ENCODE measurements around the gene PREX1.
"Not testable (repeated sequence)": the region's sequence is repeated elsewhere in the genome, so short reads cannot be mapped to it uniquely, and the experiment has no call there.

PREX1 gene

DNA sequence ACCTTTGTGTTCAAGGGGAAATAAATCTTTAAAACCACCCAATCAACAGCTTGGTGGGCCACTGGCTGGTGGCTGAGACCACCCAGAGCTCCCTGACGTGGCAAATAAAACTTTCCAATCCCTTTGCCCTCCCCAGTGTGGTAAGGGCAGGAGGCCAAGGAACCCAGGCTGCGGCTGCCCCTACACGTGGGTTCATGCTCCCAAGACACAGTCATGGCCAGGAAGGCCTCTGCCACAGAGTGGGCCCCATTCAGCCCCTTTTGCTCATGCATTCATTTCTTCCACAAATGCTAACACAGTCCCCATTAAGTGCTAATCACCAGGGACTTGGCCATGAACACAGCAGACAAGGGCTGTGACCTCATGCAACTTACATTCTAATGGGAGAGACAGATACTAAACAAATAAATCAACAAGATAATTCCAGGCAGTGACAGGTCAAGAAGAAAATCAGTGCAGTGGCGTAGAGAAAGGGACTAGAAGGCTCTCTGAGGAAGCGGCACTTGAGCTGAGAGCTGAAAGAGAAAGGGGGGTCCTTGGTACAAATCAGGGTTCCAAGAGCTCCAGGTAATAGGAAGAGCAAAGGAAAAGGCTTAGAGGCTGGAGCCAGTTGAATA, 13.8 kb downstream of the PREX1 start:
- DNase-seq (ENCODE audit: low read depth in 1 of 2, low spot score in 1 of 2) = no peak

DNA sequence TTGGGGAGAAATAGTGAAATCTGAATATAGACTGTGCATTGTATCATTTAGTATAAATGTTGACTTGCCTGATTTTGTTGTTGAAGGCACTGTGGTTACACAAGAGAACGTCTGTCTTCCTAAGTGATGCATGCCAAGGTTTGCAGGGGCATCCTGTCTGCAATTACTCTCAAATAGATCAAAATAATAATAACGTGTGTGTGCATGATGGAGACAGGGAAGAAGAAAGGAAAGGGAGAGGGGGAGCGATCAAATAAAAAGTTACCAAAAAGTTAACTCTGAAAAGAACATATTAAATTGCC, 14.4 kb downstream of the PREX1 start:
- no peak for DNase-seq (ENCODE audit: low read depth in 1 of 2, low spot score in 1 of 2)

DNA sequence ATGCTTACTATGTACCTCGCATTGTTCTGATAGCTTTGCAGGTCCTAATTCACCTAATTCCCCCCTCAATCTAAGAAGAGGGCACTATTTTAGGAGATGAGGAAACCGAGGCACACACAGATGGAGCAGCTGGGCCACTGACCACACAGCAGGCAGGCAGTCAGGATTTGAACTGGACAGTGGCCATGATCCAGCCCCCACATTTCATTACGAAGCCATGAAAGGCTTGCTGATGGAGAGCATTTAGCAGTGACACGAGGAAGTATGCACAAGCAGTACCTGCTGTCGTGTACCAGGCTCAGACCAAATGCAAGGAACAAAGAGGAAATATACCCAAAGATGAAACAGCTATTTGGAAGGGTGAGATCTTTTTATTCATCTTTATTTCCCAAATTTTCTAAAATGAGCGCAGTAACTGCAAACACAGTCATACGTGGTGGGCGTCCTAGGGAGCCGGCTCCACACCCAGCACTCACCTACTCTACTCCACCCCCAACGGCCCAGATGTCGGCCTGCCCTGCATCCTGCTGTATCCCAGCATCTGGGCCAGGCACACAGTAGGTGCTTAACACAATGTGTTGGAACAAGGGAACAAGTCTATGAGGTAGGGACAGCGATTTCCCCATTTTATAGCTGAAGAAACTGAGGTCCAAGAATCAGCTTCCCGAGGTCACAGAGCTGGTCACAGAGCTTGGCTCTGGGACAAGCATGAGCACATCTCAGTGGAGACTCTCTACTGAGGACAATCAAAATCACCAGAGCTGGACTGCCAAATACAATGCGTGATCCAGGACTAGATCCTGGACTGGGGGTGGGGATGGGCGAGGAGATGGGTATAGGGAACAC, 15.0 kb downstream of the PREX1 start:
- DNase-seq (ENCODE audit: low read depth in 1 of 2, low spot score in 1 of 2) = no peak

DNA sequence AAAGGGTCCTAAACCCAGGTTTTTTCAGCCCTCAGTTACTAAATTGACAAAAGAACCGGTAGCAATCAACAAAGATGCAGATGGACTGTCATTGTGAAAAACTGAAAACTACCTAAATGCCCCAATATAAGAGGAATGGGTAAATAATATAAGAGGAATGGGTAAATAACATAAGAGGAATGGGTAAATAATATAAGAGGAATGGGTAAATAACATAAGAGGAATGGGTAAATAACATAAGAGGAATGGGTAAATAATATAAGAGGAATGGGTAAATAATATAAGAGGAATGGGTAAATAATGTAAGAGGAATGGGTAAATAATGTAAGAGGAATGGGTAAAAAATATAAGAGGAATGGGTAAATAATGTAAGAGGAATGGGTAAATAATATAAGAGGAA, 15.7 kb downstream of the PREX1 start:
- not testable (repeated sequence) for DNase-seq (ENCODE audit: low read depth in 1 of 2, low spot score in 1 of 2)

DNA sequence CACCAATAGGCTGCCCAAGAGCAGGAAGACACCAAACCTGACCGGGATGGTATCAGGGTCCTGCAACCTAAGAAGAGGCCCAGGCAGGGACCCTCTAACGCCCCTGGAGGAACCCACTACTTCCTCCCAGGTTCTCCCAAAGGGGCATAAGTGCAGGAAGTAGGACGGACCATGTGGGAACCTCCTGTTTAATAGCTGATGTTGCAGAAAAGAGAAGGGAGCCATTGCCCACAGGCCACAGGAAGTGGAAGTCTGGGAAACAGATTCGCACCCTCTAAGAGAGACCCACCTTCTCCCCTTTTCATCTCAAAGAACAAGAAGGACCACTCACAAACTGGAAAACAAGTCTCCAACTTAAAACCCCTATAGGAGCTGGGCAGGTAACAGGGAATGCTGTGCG, 18.1 kb downstream of the PREX1 start:
- DNase-seq (ENCODE audit: low read depth in 1 of 2, low spot score in 1 of 2) = no peak

DNA sequence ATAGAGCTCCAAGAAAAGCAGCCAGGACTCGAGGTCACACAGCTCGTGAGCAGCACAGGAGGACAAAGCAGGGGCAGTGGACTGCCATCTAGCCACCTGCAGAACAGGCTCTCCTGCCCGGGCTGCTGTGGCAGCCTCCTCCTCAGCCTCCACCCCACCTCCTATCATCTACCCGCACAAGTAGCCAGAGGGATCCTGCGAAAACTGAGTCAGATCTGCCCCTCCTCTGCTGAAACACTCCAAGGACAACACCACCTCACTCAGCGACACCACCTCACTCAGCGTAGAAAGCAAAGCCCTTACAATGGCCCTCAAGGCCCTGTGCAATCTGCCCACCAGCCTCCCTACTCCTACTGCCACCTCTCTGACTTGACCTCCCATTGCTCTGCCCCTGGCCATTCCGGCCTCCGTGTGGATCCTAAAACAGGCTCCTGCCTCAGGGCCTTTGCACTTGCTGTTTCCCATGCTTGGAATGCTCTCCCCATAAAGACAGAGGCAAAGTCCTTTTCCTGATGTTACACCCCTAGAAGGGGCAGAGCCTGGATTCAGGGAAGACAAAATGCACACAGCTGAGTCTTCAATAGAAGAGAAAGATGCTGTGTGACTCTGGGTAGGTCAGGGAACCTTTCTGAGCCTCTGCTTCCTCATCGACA, 19.3 kb downstream of the PREX1 start:
- DNase-seq (ENCODE audit: low read depth in 1 of 2, low spot score in 1 of 2) = no peak

DNA sequence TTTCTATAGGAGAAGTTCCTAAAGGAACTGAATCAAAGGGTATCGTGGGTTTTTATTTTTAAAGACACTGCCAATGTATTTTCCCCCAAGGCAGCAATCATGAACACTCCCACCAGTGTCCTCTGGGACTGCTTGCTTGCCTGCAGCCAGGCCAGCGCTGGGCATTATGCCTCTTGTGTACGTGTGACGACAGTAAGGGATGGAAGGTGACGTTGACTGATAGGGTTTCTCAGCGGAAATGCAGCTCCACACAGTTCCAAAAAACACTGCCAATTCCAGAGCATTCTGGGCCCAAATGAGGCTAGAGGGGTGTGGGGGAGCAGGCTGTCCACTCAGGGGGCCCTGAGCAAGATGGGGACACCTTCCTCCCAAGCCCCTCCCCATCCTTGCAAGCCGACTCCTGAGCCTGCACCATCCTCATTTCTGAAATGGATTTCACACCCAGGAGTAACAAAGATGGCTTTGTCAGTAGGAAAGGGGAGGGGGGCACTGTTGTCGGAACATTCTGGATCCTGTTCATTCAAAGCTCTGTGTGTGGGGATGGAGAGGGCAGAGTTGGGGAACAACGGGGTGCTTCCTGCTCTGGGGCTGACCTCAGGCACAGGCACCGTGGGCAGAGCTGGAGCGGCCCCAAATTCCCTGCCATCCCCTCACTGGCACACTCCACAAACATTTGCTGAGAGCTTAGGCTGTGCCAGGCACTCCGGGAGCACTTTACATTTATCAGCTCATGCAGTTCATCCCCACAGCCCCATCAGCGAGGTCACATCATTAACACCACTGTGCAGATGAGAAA, 20.0 kb downstream of the PREX1 start:
- no peak for DNase-seq (ENCODE audit: low read depth in 1 of 2, low spot score in 1 of 2)

DNA sequence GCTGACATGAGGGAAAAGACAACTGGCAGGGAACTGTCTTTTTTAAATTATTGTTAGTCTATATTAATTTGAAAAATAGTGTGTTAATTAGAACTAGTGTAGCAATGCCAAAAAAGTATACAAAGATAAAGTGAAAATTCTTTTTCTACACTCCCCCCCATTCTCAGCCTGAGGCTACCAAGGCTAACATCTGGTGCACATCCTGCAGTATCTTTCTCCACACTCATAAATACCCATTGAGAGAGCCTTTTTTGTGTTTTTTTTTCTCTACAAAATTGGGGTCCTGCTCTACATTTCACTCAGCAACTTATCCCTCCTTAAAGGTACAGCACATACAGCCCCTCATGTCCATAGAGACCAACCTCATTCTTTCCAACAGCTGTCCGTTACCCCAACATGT, 20.7 kb downstream of the PREX1 start:
- DNase-seq (ENCODE audit: low read depth in 1 of 2, low spot score in 1 of 2) = no peak

DNA sequence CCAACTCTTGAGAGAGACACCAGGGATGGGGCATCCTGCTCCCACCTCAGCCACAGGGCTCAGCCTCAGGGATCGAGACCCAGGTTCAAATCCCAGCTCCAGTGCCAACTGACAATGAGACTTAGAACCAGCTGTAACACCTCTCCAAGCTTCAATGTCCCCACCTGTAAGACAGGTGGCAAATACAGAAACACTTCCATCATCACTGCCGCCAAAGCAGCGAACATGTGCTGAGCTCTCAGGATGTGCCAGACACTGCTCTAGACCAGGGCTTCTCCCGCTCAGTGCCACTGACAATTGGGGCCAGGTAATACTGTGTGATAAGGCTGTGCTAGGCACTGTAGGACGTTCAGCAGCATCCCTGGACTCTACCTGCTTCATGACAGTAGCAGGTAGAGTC, 22.1 kb downstream of the PREX1 start:
- DNase-seq (ENCODE audit: low read depth in 1 of 2, low spot score in 1 of 2) = no peak

DNA sequence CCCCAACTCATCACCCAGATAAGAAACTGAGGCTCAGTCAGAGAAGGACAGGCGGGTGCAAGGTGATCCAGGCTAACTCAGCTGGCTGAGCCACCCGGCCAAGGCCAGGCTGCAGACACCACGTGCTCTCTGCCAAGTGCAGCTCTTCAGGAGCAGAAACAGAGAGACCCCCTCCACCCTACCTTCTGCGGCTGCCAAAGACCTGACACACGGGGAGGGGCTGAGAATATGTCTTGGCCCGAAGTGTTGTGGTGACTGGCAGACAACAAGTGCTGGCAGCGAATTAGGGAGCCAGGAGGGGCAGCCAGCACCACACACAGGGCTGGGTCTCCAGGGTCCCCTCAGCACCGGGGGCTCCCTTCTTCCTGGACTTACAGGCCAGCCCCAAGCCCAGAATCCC, 22.5 kb downstream of the PREX1 start:
- DNase-seq (ENCODE audit: low read depth in 1 of 2, low spot score in 1 of 2) = no peak

DNA sequence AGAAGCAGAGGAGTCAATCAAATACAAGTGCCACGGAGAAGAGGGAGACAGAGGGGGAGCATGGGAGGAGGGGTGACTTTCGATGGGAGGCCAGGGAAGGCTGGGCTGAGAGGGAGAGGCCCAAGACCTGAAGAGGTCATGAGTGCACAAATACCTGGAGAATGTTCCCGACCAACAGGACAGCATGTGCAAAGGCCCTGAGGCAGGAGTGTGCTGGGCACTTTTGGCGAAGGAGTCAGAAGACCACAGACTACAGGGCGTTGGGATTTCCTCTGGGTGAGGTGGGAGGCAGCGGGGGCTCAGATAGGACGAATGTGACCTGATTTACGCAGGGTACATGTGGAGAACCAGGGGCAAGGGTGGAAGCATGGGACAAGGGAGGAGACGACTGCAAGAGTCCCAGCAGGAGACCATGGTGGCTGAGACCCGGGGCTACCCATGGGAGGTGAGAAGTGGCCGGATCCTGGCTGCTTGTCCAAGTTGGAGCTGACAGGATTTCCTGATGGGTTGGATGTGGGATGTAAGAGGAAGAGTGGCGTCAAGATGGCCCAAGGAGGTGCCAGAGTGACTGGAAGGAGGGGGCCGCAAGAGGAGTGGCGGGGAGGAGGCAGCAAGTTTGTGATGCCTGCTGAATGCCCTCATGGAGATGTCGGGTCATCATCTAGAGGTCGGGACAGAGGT, 23.4 kb downstream of the PREX1 start:
- no peak for DNase-seq (ENCODE audit: low read depth in 1 of 2, low spot score in 1 of 2)

DNA sequence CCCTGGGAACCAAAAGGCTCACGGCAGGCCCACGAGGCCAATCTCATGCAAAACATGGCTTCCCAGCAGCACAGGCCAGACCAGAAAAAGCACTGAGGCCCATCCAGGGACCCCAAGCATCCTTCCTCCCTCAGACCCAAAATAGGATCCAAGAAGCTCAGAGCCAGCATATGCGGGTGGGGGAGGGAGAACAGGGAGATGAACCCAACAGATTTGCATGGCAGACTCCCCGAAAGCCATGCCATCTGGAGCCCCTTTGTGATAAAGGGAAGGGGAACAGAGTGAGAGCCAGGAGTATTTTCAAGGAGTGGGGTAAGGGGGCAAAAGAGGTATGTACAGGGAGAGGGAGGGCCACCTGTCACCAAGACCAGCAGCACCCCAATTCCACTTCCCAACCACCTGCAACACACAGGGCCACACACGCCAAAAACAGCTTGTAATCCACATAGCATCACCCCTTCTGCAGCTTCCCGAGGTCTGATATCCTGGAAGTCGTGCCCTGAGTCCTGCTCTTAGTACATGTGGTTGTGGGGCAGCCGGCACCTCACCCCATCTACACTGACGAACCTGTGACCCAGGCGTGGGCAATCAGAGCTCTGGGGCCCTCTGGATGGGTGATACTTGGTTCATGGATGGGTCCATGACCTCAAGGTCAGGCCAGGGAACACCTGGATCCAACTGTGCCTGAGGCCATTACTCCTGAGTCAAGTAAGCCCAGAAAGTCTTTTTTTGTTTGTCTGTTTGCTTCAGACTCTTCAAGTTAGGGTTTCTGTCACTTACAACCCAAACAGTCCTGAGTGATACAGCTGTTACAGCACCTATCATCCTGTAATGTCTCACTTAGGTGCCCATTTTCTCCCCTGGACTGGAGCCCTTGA, 24.4 kb downstream of the PREX1 start:
- DNase-seq (ENCODE audit: low read depth in 1 of 2, low spot score in 1 of 2) = no peak

DNA sequence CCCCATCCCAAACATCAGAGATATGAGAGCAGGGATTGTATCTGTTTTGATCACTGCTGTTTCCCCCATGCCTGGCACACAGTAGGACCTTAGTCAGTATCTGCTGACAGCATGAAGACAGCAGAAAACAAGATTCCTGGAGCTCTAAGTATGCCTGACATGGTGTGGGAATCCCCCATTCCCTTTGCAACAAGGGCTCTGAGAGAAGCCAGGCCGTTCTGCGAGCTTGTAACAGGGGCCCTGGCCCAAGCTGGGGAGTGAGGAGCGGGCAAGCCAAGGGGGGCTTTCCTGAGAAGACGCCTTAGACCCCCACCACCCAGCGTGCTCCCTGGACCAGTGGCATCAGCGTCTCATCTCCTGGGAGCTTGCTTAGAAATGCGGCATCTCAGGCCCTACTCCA, 25.2 kb downstream of the PREX1 start:
- no peak for DNase-seq (ENCODE audit: low read depth in 1 of 2, low spot score in 1 of 2)

DNA sequence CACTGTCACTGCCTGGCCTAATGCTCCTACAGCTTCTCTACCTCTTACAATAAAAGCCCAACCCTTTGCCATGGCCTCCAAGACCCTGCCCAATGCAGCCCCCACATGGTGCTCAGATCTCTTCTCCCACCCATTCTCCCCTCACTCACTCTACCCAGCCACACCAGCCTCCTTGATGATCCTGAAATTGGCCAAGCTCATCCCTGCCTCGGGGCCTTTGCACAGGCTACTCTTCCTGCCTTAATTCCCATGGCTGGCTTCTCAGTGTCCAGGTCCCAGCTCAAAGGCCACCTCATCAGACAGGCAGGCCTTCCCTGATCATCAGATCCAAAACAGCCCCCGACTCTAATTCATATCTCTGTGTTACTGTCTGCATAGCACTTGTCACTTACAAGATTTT, 25.6 kb downstream of the PREX1 start:
- no peak for DNase-seq (ENCODE audit: low read depth in 1 of 2, low spot score in 1 of 2)

DNA sequence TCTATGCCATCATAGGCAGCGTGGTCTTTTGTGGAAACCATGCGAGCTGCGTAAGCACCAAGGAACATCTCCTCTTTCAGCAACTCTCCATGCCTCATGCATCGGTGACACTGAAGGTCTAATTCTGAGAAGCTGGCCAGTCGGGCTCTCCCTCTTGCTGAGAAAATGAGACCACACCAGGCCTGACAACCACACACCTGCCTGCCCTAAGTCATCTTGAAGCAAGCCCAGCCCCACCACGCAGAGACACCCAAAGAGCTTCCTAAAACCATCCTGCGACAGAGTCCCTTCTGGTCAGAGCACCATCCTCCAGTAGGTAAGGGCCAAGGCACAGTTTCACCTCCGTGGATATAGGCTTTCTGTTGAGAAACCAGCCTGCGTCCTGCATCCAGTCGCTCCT, 26.6 kb downstream of the PREX1 start:
- DNase-seq (ENCODE audit: low read depth in 1 of 2, low spot score in 1 of 2) = no peak

DNA sequence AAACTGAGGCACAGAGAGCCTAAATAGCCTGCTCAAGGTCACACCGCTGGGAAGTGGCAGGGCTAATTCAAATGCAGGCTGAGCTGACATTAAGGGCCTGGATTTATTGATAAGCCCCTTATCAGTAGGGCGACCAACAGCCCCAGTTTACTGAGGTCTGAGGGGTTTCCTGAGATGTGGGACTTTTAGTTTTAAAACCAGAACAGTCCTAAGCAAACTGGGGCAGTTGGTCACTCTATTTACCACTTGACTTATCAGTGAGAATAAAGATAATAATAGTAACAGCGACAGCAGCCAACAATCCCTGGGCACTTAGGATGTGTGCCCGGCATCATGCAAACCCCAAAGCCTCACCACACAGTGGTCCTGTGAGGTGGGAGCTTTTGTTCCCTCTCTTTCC, 27.6 kb downstream of the PREX1 start:
- DNase-seq (ENCODE audit: low read depth in 1 of 2, low spot score in 1 of 2) = no peak

DNA sequence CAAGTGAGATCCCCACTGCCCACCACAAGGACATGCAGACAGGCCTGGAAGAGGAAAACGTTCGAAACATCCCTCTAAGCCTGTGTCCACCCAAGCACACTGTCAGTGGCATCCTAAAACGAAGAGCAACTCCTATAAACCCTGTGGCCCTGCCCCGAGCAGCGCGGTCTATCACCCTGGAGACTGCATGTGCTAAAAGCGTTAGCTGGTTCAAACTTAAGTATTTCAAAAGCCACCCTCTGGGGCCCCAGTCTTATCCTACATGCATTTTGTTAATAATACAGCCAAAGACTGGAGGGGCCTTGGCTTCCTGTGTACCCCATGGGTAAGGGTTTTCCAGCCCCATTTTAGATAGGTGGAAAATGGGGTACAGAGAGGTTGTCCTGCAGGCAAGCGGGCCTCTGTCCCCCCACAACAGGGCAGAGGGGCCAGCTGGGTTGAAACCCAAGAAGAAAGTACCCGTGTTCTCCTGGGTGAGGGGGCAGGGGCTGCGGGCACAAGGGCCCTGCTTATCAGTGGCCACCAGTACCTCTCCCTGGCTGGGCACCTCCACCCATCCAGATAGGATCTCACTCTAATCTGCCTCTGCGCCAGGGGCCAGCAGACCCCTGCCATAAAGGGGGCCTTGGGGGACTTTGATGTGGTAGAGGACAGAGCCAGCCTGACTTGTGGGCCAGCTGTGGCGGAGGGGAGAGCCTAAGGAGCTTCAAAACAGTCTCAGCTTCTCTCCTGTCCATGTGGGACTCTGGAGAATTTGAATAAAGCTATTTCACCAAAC, 28.3 kb downstream of the PREX1 start:
- DNase-seq (ENCODE audit: low read depth in 1 of 2, low spot score in 1 of 2) = no peak

DNA sequence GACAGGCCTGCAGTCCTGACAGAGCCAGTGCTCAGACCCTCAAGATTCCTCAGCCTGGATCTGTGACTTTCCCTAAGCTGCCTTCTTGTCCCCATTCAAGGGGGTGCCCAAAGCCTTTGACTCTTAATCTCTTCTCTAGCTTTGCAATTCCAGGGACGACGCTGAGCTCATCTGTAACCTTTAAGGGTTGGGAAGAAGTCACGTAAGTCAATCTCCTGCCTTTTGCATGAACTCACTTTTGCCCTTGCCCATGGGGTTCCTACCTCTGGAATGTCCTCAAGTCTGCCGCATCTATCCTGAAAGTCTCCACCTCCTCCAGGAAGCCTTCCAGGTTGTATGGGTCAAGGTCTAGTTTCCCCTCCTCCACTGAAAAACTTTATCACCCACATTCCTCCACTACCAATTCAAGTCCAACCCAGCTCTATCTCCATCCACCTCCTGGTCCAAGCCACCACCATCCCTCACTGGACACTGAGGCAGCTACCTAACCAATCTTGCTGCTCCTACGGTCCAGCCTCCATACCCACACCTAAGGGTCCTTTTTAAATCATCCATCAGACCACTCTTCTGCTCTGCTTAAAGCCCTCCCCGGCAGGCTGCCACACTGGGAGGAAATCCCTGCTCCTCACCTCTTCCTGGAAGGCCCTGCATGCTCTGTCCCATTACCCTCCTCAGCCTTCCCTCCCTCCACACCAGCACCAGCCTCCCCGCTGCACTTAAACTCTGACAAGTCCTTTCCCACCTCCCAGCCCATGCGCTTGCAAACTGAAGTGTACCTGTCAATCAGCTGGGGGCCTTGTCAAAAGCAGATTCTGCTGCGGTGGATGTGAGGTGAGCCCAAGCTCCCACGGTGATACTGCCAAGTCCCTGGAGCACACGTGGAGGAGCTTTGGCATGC, 29.7 kb downstream of the PREX1 start:
- no peak for DNase-seq (ENCODE audit: low read depth in 1 of 2, low spot score in 1 of 2)

All from stimulated activated CD4-positive, alpha-beta T cell treated with anti-CD3 and anti-CD28 coated beads, Interleukin-15, amount 100 ng/mL, for 1 hour (primary cell).